Vagina (tissue), 2 donors: ENCODE data around the gene ADGRB2.

Source experiments
- POLR2A ChIP-seq, 2 donors: fragments of 450-650 bp; IDR thresholded peaks; one replicate each; pipeline ENCODE4 v1.6.1; 2017; ENCODE audit warnings: antibody characterized with exemption in 2 of 2, mild to moderate bottlenecking in 2 of 2, moderate library complexity in 2 of 2
- TF ChIP-seq, protein P1 (sequence below), 3 experiments: fragments of 450-650 bp in 2 of 3; fragments of 200-600 bp in 1 of 3; sonication (generic) in 1 of 3; IDR thresholded peaks; one replicate each; pipeline ENCODE4 v1.5.1; 2017 to 2019; ENCODE audit warnings: antibody characterized with exemption in 3 of 3, mild to moderate bottlenecking in 2 of 3, moderate library complexity in 2 of 3

DNA sequence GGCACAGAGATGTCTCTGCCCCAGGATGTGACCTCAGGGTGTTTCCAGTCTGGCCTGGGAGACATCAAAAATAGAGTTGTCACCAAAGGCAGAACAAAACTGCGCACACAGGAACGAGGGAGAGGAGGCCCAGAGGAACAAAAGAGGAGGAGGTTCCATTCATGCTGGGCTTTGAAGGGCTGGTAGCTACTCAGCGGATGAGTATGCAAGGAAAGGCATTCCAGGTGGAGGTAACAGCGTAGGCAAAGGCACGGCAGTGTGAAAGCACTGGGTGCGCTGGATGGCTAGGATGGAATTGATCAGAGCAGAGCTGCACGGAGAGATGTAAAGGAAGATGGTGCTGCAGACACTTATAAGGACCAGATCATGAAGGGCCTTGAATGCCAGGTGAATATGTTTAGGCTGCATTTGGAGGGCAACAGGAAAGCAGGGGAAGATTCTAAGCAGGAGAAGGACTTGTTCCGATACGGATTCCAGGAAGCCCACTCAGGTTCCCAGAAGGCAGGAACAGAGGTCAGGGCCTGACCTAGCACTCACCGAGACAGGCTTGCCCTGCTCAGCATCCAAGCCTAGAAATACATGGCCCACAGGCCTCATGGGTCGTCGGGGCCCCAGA, 66.7 kb downstream of the ADGRB2 start:
- TF ChIP-seq, protein P1, sequence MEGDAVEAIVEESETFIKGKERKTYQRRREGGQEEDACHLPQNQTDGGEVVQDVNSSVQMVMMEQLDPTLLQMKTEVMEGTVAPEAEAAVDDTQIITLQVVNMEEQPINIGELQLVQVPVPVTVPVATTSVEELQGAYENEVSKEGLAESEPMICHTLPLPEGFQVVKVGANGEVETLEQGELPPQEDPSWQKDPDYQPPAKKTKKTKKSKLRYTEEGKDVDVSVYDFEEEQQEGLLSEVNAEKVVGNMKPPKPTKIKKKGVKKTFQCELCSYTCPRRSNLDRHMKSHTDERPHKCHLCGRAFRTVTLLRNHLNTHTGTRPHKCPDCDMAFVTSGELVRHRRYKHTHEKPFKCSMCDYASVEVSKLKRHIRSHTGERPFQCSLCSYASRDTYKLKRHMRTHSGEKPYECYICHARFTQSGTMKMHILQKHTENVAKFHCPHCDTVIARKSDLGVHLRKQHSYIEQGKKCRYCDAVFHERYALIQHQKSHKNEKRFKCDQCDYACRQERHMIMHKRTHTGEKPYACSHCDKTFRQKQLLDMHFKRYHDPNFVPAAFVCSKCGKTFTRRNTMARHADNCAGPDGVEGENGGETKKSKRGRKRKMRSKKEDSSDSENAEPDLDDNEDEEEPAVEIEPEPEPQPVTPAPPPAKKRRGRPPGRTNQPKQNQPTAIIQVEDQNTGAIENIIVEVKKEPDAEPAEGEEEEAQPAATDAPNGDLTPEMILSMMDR (IDR thresholded peaks at IDR 0.05): no peak
- no peak for TF ChIP-seq POLR2A (IDR thresholded peaks at IDR 0.05)
